GM12878 (cell line): ENCODE measurements around the gene MRPS18A. TPM values are rescaled to one million over a fixed set of nuclear protein-coding genes. Genes with fewer than 3 reads are reported as not detected.
A peak's percentile ranks its signal among the peaks of the same experiment; 100 is the strongest.

Source experiments
- ATAC-seq: fragments of 200-7000 bp; cut with Tn5 transposase; 3 replicates; pipeline ENCODE4 v1.9.1; 2020; ENCODE audit warnings: mild to moderate bottlenecking, moderate library complexity
- BruUV-seq: library from RNA; stranded (reverse); fragments of 400-500 nt; replicated peaks from 2 replicates; lab custom pipeline; 2021; lab: Mats Ljungman, UMichigan
- CTCF ChIA-PET: fragments of 300-600 bp; sonication (Branson Sonifier 250); formaldehyde crosslinking; extraction: SDS; loops from one replicate; lab custom pipeline; 2021; ENCODE audit warnings: inconsistent platforms; lab: Yijun Ruan, JAX
- POLR2A ChIA-PET: fragments of 350-600 bp; formaldehyde crosslinking; extraction: SDS; loops from one replicate; lab custom pipeline; 2021; ENCODE audit warnings: inconsistent platforms; lab: Charles Lee
- RAD21 ChIA-PET: fragments of 300-600 bp; sonication (Branson Sonifier 250); formaldehyde crosslinking; loops from one replicate; lab custom pipeline; 2023; ENCODE audit warnings: antibody characterized with exemption; ENCODE audit not compliant: unreplicated experiment; lab: Charles Lee
- SMC1A ChIA-PET: fragments of 300-600 bp; sonication (Branson Sonifier 250); formaldehyde crosslinking; loops from one replicate; lab custom pipeline; 2023; ENCODE audit not compliant: unreplicated experiment, uncharacterized antibody; lab: Charles Lee
- DNase-seq: peaks from one replicate; pipeline ENCODE4 v3.0.0-alpha.2; 2011; ENCODE audit warnings: low read depth, low spot score
- FAIRE-seq: peaks from 3 replicates; lab custom pipeline; 2011; peaks lifted over from hg19 to GRCh38; lab: Jason Lieb, UNC
- H2AFZ ChIP-seq: 2 replicates; pipeline ENCODE4 v1.6.0; 2011; ENCODE audit warnings: low read depth, low read length, control low read depth; ENCODE audit not compliant: control insufficient read depth
- H3K27ac ChIP-seq: 2 replicates; pipeline ENCODE4 v1.5.1; 2011; ENCODE audit warnings: control low read depth; ENCODE audit not compliant: control insufficient read depth, insufficient read depth
- H3K27me3 ChIP-seq, 2 experiments: replicated peaks in 1 of 2; 2 replicates each; pipeline versions ENCODE4 v1.6.0 to v1.6.1; 2011; ENCODE audit warnings: low read length in 1 of 2; ENCODE audit not compliant: control insufficient read depth in 2 of 2, insufficient read depth in 2 of 2
- H3K36me3 ChIP-seq, 2 experiments: 2 replicates each; pipeline ENCODE4 v1.5.1; 2011; ENCODE audit warnings: low read length in 1 of 2; ENCODE audit not compliant: control insufficient read depth in 2 of 2, insufficient read depth in 2 of 2
- H3K4me1 ChIP-seq: 2 replicates; pipeline ENCODE4 v1.6.1; 2011; ENCODE audit warnings: mild to moderate bottlenecking, low read length, moderate library complexity, mixed read lengths; ENCODE audit not compliant: control insufficient read depth, insufficient read depth
- H3K4me2 ChIP-seq: 2 replicates; pipeline ENCODE4 v1.6.0; 2011; ENCODE audit warnings: control low read depth; ENCODE audit not compliant: control insufficient read depth, insufficient read depth
- H3K4me3 ChIP-seq: fragments of 200-600 bp; sonication (generic); 2 replicates; pipeline ENCODE4 v1.5.1; 2016
- H3K79me2 ChIP-seq: 2 replicates; pipeline ENCODE4 v1.6.0; 2011; ENCODE audit warnings: low read length; ENCODE audit not compliant: control insufficient read depth, insufficient read depth
- H3K9ac ChIP-seq: 2 replicates; pipeline ENCODE4 v1.8.0; 2011; ENCODE audit warnings: low read length, control low read depth, mixed read lengths; ENCODE audit not compliant: control insufficient read depth, insufficient read depth
- H3K9me3 ChIP-seq: replicated peaks from 3 replicates; pipeline ENCODE4 v1.5.1; 2011; ENCODE audit warnings: mild to moderate bottlenecking, low read length; ENCODE audit not compliant: control insufficient read depth, insufficient read depth
- H4K20me1 ChIP-seq: 2 replicates; pipeline ENCODE4 v1.6.0; 2011; ENCODE audit not compliant: control insufficient read depth, insufficient read depth
- IKZF1 ChIP-seq: fragments of 450-650 bp; conservative IDR thresholded peaks from 2 replicates; pipeline ENCODE4 v1.6.1; 2017; ENCODE audit warnings: antibody characterized with exemption, mild to moderate bottlenecking
- RAD21 ChIP-seq: IDR thresholded peaks from 2 replicates; pipeline ENCODE4 v1.6.1; 2011; ENCODE audit warnings: mild to moderate bottlenecking, low read depth, low read length, moderate library complexity; ENCODE audit not compliant: insufficient read depth
- RELA ChIP-seq: fragments of 450-650 bp; IDR thresholded peaks from 2 replicates; pipeline ENCODE4 v1.8.0; 2014; ENCODE audit warnings: borderline replicate concordance; ENCODE audit not compliant: partially characterized antibody
- RUNX3 ChIP-seq: IDR thresholded peaks from 2 replicates; pipeline ENCODE4 v1.6.1; 2012; ENCODE audit warnings: low read length, inconsistent platforms
- ZNF217 ChIP-seq: fragments of 450-650 bp; IDR thresholded peaks from 2 replicates; pipeline ENCODE4 v1.6.1; 2017; ENCODE audit warnings: antibody characterized with exemption, mild to moderate bottlenecking
- ZNF24 ChIP-seq: fragments of 450-650 bp; IDR thresholded peaks from 2 replicates; pipeline ENCODE4 v1.6.1; 2017; ENCODE audit warnings: antibody characterized with exemption, mild to moderate bottlenecking
- WGBS: methylation state at CpG from one replicate; pipeline ENCODE4 v1.1.6; 2016; ENCODE audit warnings: low lambda C conversion rate; ENCODE audit not compliant: insufficient replicate concordance, insufficient coverage; ENCODE audit errors: missing lambda C conversion rate; 5-methylcytosine and 5-hydroxymethylcytosine counted together
- in situ Hi-C: fragments of 300-500 bp; cut with MboI; formaldehyde crosslinking; loops from 9 replicates; pipeline ENCODE4 v1.14.3; 2018; ENCODE audit warnings: mixed read lengths
- intact Hi-C: fragments of 100-400 bp; cut with micrococcal nuclease; formaldehyde crosslinking; loops from one replicate; pipeline ENCODE4 v1.14.2; 2022; ENCODE audit not compliant: unreplicated experiment
- polyA plus RNA-seq, 11 experiments: library from polyadenylated mRNA; depleted of rRNA in 4 of 11; unstranded in 6 of 11; stranded (reverse) in 5 of 11; fragments of >200 nt; fragmentation: Nextera tagmentation in 4 of 11; fragmentation: Illumina TruSeq in 1 of 11; extraction: Ambion mirVana in 4 of 11; extraction: Trizol in 1 of 11; gene quantifications; 1 replicate in 1 of 11; 2 replicates in 10 of 11; pipeline versions ENCODE4 v1.2.1 to v1.2.3, GENCODE V29; 2011 to 2016; ENCODE audit warnings: inconsistent platforms in 2 of 11, missing spikeins in 2 of 11, low read depth in 1 of 11
- total RNA-seq, 4 experiments: library from RNA; depleted of rRNA in 3 of 4; stranded (reverse); fragments of >200 nt in 3 of 4; fragmentation: Illumina TruSeq in 1 of 4; extraction: Trizol in 1 of 4; gene quantifications; 2 replicates each; pipeline versions ENCODE4 v1.2.1 to v1.2.3, GENCODE V29; 2013 to 2021
- TF ChIP-seq, protein P1 (sequence below): fragments of 450-650 bp; IDR thresholded peaks from 2 replicates; pipeline ENCODE4 v1.6.1; 2014; ENCODE audit warnings: mild to moderate bottlenecking

Gene MRPS18A
- total and polyA plus RNA-seq, 10 of the 15 experiments (the other 5 are each of a cell fraction or from before 2014, with no cell fraction given), result 66.3 to 158 (median 98.7) TPM

DNA sequence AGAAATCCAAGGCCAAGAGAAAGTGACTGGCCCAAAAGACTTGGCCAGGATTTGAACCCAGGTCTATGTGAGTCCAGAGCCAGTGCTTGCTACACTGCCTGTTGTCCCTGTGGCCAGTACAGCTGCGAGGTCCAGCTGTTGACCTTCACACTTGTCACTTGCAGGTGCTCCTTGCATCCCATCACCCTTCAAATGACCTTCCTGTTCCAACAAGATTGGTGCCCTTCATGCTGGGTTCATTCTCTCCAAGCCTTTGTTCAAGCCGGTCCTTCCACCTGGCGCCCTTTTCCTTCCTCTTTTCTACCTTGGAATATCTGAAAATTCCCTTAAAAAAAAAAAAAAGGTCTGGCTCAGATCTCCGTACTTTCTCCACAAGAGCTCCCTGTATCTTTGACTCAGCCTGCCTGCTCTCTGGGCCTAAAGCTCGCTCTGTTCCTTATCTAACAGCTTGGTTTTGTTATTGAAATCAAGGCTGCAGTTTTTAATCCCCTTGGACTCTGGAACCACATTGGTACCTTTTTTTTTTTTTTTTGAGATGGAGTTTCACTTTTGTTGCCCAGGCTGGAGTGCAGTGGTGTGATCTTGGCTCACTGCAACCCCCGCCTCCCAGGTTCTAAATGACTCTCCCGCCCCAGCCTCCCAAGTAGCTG is 22.2 kb upstream of the MRPS18A start:
- no peak overlapping the region for H3K4me2 ChIP-seq
- no peaks in the 10 kb centered on the region for H4K20me1 ChIP-seq
- H3K27ac ChIP-seq, result no peak overlapping the region
- DNase-seq, result no peak
- in situ Hi-C loops (no loop called here), intact Hi-C loops (no loop called here)
- H3K36me3 ChIP-seq, result no peaks in the 10 kb centered on the region
- H3K9ac ChIP-seq, result no peak overlapping the region
- H2AFZ ChIP-seq, result no peak overlapping the region
- ATAC-seq, result no peak
- H3K79me2 ChIP-seq, result no peaks in the 10 kb centered on the region
- no peak overlapping the region for H3K4me3 ChIP-seq
- TF ChIP-seq, protein P1, sequence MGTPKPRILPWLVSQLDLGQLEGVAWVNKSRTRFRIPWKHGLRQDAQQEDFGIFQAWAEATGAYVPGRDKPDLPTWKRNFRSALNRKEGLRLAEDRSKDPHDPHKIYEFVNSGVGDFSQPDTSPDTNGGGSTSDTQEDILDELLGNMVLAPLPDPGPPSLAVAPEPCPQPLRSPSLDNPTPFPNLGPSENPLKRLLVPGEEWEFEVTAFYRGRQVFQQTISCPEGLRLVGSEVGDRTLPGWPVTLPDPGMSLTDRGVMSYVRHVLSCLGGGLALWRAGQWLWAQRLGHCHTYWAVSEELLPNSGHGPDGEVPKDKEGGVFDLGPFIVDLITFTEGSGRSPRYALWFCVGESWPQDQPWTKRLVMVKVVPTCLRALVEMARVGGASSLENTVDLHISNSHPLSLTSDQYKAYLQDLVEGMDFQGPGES, result no peak
- RAD21 ChIA-PET, result interaction anchor here (0.6 kb wide), 1 partner anchor 393 kb away, joined by 3 read pairs; no protein-coding TSS in a partner anchor
- no peaks in the 10 kb centered on the region for H3K27me3 ChIP-seq
- POLR2A ChIA-PET, result interaction anchor here (0.7 kb wide), 1 partner anchor 9 kb away, joined by 3 read pairs; no protein-coding TSS in a partner anchor
- BruUV-seq, result no TSS peak
- CTCF ChIA-PET, result interaction anchor here (1.2 kb wide), 2 partner anchors 15 to 42 kb away, joined by 3 read pairs; no protein-coding TSS in a partner anchor
- SMC1A ChIA-PET, result interaction anchor here (0.7 to 2.2 kb wide), 3 partner anchors 12 to 24 kb away, joined by 4 to 9 read pairs (median 5); partner anchors contain the start of gene MRPS18A
- 62% methylated on average over 6 of the region's 7 CpGs for WGBS
- H3K9me3 ChIP-seq, result no peaks in the 10 kb centered on the region
- no peak for FAIRE-seq
- H3K4me1 ChIP-seq, result peaks cover 46% of the 10 kb centered on the region

DNA sequence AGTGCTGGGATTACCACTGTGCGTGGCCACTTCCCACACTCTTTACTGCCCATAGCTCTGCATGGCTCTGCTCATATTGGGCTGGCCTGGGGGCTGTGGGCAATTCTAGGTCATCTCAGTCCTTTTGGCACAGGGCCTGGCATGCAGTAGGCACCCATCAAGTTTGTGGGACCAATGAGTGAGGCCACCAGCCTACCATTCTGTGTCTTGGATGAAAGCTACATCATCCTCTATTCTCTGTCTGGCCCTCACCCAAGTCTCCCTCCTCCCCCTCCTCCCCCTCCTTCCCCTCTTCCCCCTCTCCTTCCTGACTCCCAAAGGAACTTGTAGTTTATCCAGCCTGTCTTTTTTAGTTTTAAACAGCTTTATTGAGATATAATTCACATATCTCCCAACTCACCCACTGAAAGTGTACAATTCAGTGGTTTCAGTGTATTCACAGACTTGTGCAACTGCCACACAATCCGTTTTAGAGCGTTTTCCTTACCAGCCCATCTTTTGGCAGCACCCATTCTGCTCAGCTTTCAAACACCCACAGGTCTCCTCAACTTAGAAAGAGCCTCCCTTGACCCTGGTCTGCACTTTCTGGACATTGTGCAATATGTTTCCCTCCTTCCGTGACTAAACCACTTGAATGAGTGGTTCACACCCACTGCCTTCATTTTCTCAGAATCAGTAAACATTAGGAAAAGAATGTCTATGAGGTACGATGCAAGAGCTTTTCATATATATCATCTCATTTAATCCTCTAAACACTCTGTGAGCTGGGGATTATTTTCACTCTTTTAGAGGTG is 21.5 kb upstream of the MRPS18A start:
- intact Hi-C loops, result no loop called here
- Histone ChIP-seq H3K27me3 (no peaks in the 10 kb centered on the region), H3K4me3 (no peak overlapping the region), H3K36me3 (no peaks in the 10 kb centered on the region), H4K20me1 (no peaks in the 10 kb centered on the region), H3K4me1 (peaks cover 44% of the 10 kb centered on the region), H3K9ac (no peak overlapping the region), H3K27ac (no peak overlapping the region), H3K79me2 (no peaks in the 10 kb centered on the region), H3K9me3 (no peaks in the 10 kb centered on the region), H2AFZ (no peak overlapping the region), H3K4me2 (no peak overlapping the region)
- SMC1A ChIA-PET, result interaction anchor here (0.6 to 2.2 kb wide), 4 partner anchors 13 to 386 kb away, joined by 3 to 9 read pairs (median 4); partner anchors contain the start of gene MRPS18A
- TF ChIP-seq RELA (no peak), ZNF217 (no peak), RAD21 (no peak), IKZF1 (peak; percentile 27; the same call in 1 of the 2 replicates), ZNF24 (no peak), RUNX3 (0 out of 2 replicates have a peak, but pooled peaks have one; percentile 16)
- no TSS peak for BruUV-seq
- CTCF ChIA-PET, result interaction anchor here (0.6 to 1.2 kb wide), 4 partner anchors 12 to 355 kb away, joined by 3 to 4 read pairs (median 3); no protein-coding TSS in a partner anchor
- POLR2A ChIA-PET, result interaction anchor here (0.6 kb wide), 1 partner anchor 29 kb away, joined by 3 read pairs; no protein-coding TSS in a partner anchor
- in situ Hi-C loops, result no loop called here
- FAIRE-seq, result peak; percentile 57
- 74% methylated on average over 5 of the region's 5 CpGs for whole genome bisulfite sequencing
- DNase-seq, result no peak
- RAD21 ChIA-PET, result no interaction called here
- ATAC-seq, result no peak
